Suprapubic skin (tissue), 4 donors: Measurements from ENCODE around the gene ATP5F1E. TPM values are rescaled to one million over a fixed set of nuclear protein-coding genes. Genes with fewer than 3 reads are reported as not detected.

ENCODE experiments used
- DNase-seq, 2 donors: peaks; one replicate each; pipeline ENCODE4 v3.0.0-alpha.2; 2019; ENCODE audit warnings: low spot score in 2 of 2
- H3K27ac ChIP-seq: fragments of 200-600 bp; sonication (generic); one replicate; pipeline ENCODE4 v1.5.1; 2019
- H3K27me3 ChIP-seq: fragments of 200-600 bp; sonication (generic); one replicate; pipeline ENCODE4 v1.5.1; 2019
- H3K36me3 ChIP-seq: fragments of 200-600 bp; sonication (generic); one replicate; pipeline ENCODE4 v1.5.1; 2019
- H3K4me1 ChIP-seq: fragments of 200-600 bp; sonication (generic); one replicate; pipeline ENCODE4 v1.5.1; 2019
- H3K4me3 ChIP-seq: fragments of 200-600 bp; sonication (generic); one replicate; pipeline ENCODE4 v1.5.1; 2019; ENCODE audit warnings: mild to moderate bottlenecking
- H3K9me3 ChIP-seq: fragments of 200-600 bp; sonication (generic); one replicate; pipeline ENCODE4 v1.5.1; 2019
- CTCF ChIP-seq, 2 donors: fragments of 200-600 bp in 1 of 2; fragments of 450-650 bp in 1 of 2; sonication (generic) in 1 of 2; IDR thresholded peaks; one replicate each; pipeline ENCODE4 v1.5.1; 2016 to 2019; ENCODE audit warnings: antibody characterized with exemption in 2 of 2, mild to moderate bottlenecking in 1 of 2, moderate library complexity in 1 of 2
- EP300 ChIP-seq: sonication (generic); formaldehyde crosslinking; IDR thresholded peaks from one replicate; pipeline ENCODE4 v1.6.1; 2017; ENCODE audit warnings: antibody characterized with exemption
- POLR2A ChIP-seq, 2 donors: fragments of 450-650 bp; IDR thresholded peaks; one replicate each; pipeline ENCODE4 v1.6.1; 2017; ENCODE audit warnings: antibody characterized with exemption in 2 of 2, mild to moderate bottlenecking in 2 of 2, moderate library complexity in 2 of 2
- POLR2AphosphoS5 ChIP-seq, 3 donors: sonication (generic); formaldehyde crosslinking; IDR thresholded peaks; one replicate each; pipeline ENCODE4 v1.6.1; 2017; ENCODE audit warnings: antibody characterized with exemption in 3 of 3
- WGBS: methylation state at CpG from one replicate; pipeline ENCODE4 v1.1.5; 2018; 5-methylcytosine and 5-hydroxymethylcytosine counted together
- total RNA-seq, 4 donors: library from RNA; depleted of rRNA; stranded (reverse); fragments of >200 nt; gene quantifications; one replicate each; pipeline ENCODE4 v1.1.0, GENCODE V29; 2016

The ATP5F1E gene
- total RNA-seq, 4 donors from 2014 or later, result 16.1 to 26.8 (median 19.5) TPM

- H3K4me1 ChIP-seq, result no peaks in the 10 kb centered on the region
- no peaks in the 10 kb centered on the region for H3K27me3 ChIP-seq
- WGBS, result 94% methylated on average over 3 of the region's 3 CpGs
- H3K36me3 ChIP-seq, result peaks cover 99% of the 10 kb centered on the region
- peak in 1 of 2 donors; percentile 3 for DNase-seq
- no peak overlapping the region for H3K27ac ChIP-seq
- H3K4me3 ChIP-seq, result no peak overlapping the region
- TF ChIP-seq EP300, result no peak
- TF ChIP-seq POLR2A (IDR thresholded peaks at IDR 0.05), result no peak
- no peak for TF ChIP-seq CTCF (IDR thresholded peaks at IDR 0.05)
- no peak for TF ChIP-seq POLR2AphosphoS5 (IDR thresholded peaks at IDR 0.05)
- H3K9me3 ChIP-seq, result no peaks in the 10 kb centered on the region
Observed at GRCh38 chr20:58992911-58993310, 39.2 kb downstream of the ATP5F1E start.

DNA sequence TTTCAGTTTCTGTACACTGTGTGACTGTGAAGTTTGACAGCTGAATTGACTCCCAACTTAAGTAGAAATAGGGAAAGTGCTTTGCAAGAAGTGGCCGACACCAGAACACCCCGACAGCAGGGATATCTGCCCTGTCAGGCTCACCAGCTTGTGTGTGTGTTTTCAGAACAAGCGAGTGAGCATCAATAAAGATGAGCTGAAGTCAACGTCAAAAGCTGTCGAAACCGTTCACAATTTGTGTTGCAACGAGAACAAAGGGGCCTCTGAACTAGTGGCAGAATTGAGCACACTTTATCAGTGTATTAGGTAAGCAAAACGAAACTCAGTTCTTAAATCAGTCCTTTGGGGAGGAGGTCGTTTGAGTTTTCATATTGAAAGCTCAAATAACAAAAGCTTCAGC lies 40.4 kb downstream of the ATP5F1E start:
- Histone ChIP-seq H3K4me3 (no peak overlapping the region), H3K27me3 (no peaks in the 10 kb centered on the region), H3K9me3 (no peaks in the 10 kb centered on the region), H3K4me1 (no peaks in the 10 kb centered on the region), H3K36me3 (peaks cover 98% of the 10 kb centered on the region), H3K27ac (no peak overlapping the region)
- TF ChIP-seq EP300, result no peak
- TF ChIP-seq POLR2AphosphoS5 (IDR thresholded peaks at IDR 0.05), result no peak
- no peak for TF ChIP-seq CTCF (IDR thresholded peaks at IDR 0.05)
- TF ChIP-seq POLR2A (IDR thresholded peaks at IDR 0.05), result no peak
- peak; percentile 13 to 54 for DNase-seq
- WGBS, result 81% methylated on average over 9 of the region's 9 CpGs

- Histone ChIP-seq H3K4me3 (no peak overlapping the region), H3K4me1 (no peaks in the 10 kb centered on the region), H3K27me3 (no peaks in the 10 kb centered on the region), H3K27ac (no peak overlapping the region), H3K36me3 (peaks cover 95% of the 10 kb centered on the region), H3K9me3 (no peaks in the 10 kb centered on the region)
- WGBS, result 86% methylated on average over 14 of the region's 14 CpGs
- TF ChIP-seq POLR2AphosphoS5 (IDR thresholded peaks at IDR 0.05) (no peak), POLR2A (IDR thresholded peaks at IDR 0.05) (no peak)
- DNase-seq, result peak in 1 of 2 donors; percentile 38
Observed at GRCh38 chr20:58990651-58991445, 41.3 kb downstream of the ATP5F1E start.

- Histone ChIP-seq H3K27ac (no peak overlapping the region), H3K4me1 (peaks cover 10% of the 10 kb centered on the region), H3K27me3 (no peaks in the 10 kb centered on the region), H3K9me3 (no peaks in the 10 kb centered on the region), H3K36me3 (peaks cover 80% of the 10 kb centered on the region), H3K4me3 (no peak overlapping the region)
- TF ChIP-seq EP300, result no peak
- no peak for TF ChIP-seq CTCF (IDR thresholded peaks at IDR 0.05)
- no peak for TF ChIP-seq POLR2AphosphoS5 (IDR thresholded peaks at IDR 0.05)
- TF ChIP-seq POLR2A (IDR thresholded peaks at IDR 0.05), result no peak
- 94% methylated on average over 10 of the region's 10 CpGs for WGBS
- peak; percentile 43 to 49 for DNase-seq
Observed at GRCh38 chr20:58989196-58989595, 42.9 kb downstream of the ATP5F1E start.

- DNase-seq, result peak in 1 of 2 donors; percentile 18
- H3K36me3 ChIP-seq, result peaks cover 73% of the 10 kb centered on the region
- no peaks in the 10 kb centered on the region for H3K27me3 ChIP-seq
- H3K9me3 ChIP-seq, result no peaks in the 10 kb centered on the region
- TF ChIP-seq POLR2A (IDR thresholded peaks at IDR 0.05) (no peak), POLR2AphosphoS5 (IDR thresholded peaks at IDR 0.05) (no peak), EP300 (no peak), CTCF (IDR thresholded peaks at IDR 0.05) (no peak)
- peaks cover 17% of the 10 kb centered on the region for H3K4me1 ChIP-seq
- WGBS, result 89% methylated on average over 6 of the region's 6 CpGs
- no peak overlapping the region for H3K27ac ChIP-seq
- no peak overlapping the region for H3K4me3 ChIP-seq
Observed at GRCh38 chr20:58988565-58988882, 43.6 kb downstream of the ATP5F1E start.
